Mucosa of descending colon (tissue), 3 donors: ENCODE results near the gene SOX6. TPM values are rescaled to one million over a fixed set of nuclear protein-coding genes. Genes with fewer than 3 reads are reported as not detected.

ENCODE experiments used
- ATAC-seq: fragments of 200-7000 bp; cut with Tn5 transposase; one replicate; pipeline ENCODE4 v1.9.1; 2020; ENCODE audit warnings: mild to moderate bottlenecking, moderate library complexity
- DNase-seq, 3 donors: peaks; one replicate each; pipeline ENCODE4 v3.0.0-alpha.2; 2020
- H3K36me3 ChIP-seq: fragments of 200-600 bp; one replicate; pipeline ENCODE4 v1.8.0; 2021; ENCODE audit warnings: low read depth, mild to moderate bottlenecking
- H3K4me1 ChIP-seq: fragments of 200-600 bp; one replicate; pipeline ENCODE4 v1.8.0; 2021; ENCODE audit warnings: low read depth, mild to moderate bottlenecking
- H3K4me3 ChIP-seq: fragments of 200-600 bp; one replicate; pipeline ENCODE4 v1.8.0; 2021; ENCODE audit warnings: mild to moderate bottlenecking
- H3K9me3 ChIP-seq: fragments of 200-600 bp; one replicate; pipeline ENCODE4 v1.8.0; 2021; ENCODE audit warnings: mild to moderate bottlenecking
- intact Hi-C, 2 donors: fragments of 100-400 bp; cut with DNase I in 1 of 2; cut with micrococcal nuclease in 1 of 2; formaldehyde crosslinking; loops; one replicate each; pipeline versions ENCODE4 v1.11.0 to v1.11.1; 2022; cut with DNase I, micrococcal nuclease
- total RNA-seq, 3 donors: library from RNA; stranded (reverse); fragmentation: NEBNext Ultra II Directional in 2 of 3; extraction: Animal tissue kit (Norgen Biotek cat#: 25700) in 2 of 3; gene quantifications; one replicate each; pipeline versions ENCODE4 v1.2.1 to v1.2.4, GENCODE V29; 2021 to 2023
- TF ChIP-seq, protein P1 (sequence below): fragments of 200-600 bp; IDR thresholded peaks from one replicate; pipeline ENCODE4 v1.8.0; 2022; ENCODE audit warnings: antibody characterized with exemption, mild to moderate bottlenecking
- donor health status: DM: no; HTN: no; CAD: no; lungs with moderate emphysema.
- donor health status: DM: no; HTN: no; CAD: no.
- donor health status: DM: no; HTN: yes; CAD: no.

The SOX6 gene
- total RNA-seq, 3 donors from 2014 or later = 5.8 to 6.5 (median 6.0) TPM

DNA sequence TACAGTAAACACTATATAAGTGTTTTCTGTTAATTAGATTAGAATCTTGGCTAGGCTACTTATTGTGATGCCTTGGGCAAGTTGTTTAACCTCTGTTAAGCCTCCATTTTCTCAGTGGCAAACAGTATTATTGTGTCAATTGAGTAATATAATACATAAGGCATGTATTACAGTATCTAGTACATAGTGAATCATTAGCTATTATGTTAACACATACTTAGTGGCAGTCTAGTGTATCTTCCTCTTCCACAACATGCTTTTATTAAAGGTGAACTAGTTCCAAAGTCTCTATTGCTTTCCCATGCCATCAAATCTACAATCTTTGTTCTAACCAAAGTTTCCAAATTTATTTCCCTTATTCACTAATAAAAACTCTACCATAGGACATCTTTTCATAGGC, 200.9 kb downstream of the SOX6 start:
- TF ChIP-seq, protein P1, sequence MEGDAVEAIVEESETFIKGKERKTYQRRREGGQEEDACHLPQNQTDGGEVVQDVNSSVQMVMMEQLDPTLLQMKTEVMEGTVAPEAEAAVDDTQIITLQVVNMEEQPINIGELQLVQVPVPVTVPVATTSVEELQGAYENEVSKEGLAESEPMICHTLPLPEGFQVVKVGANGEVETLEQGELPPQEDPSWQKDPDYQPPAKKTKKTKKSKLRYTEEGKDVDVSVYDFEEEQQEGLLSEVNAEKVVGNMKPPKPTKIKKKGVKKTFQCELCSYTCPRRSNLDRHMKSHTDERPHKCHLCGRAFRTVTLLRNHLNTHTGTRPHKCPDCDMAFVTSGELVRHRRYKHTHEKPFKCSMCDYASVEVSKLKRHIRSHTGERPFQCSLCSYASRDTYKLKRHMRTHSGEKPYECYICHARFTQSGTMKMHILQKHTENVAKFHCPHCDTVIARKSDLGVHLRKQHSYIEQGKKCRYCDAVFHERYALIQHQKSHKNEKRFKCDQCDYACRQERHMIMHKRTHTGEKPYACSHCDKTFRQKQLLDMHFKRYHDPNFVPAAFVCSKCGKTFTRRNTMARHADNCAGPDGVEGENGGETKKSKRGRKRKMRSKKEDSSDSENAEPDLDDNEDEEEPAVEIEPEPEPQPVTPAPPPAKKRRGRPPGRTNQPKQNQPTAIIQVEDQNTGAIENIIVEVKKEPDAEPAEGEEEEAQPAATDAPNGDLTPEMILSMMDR = no peak
- ATAC-seq (no peak), DNase-seq (no peak)
- Histone ChIP-seq H3K36me3 (no peaks in the 10 kb centered on the region), H3K9me3 (no peaks in the 10 kb centered on the region), H3K4me3 (no peak overlapping the region), H3K4me1 (no peaks in the 10 kb centered on the region)
- intact Hi-C loops = no loop called here

DNA sequence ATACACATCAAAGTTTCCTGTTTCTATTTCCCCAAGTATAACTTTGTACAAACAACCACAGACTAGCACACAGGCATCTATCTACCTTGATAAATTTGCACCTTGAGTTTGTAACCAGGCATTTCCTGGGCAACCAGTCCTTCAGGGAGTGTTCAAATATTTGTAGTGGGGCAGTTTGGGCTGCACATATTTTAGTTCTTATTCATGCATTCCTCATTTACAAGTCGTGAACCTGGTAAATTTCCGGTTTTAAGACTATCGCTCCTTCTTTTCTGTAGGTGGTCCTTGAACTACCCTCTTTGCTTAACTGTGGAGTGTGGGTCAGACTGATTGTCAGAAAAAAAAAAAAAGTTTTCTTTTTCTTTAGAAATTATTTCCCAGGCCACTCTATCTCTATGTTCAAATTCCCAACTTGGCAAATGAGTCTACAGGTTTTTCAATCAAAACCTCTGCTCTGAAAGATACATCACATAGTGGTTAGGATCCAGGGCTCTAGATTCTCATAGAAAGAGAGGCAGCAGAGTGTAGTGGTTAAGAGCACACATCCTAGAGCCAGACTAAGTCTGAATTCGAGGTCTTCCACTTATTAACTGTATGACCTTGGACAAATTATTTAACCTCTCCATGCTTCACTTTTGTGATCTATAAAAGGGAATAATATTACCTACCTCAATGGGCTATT, 201.5 kb downstream of the SOX6 start:
- Histone ChIP-seq H3K9me3 (no peaks in the 10 kb centered on the region), H3K4me3 (no peak overlapping the region), H3K4me1 (no peaks in the 10 kb centered on the region), H3K36me3 (no peaks in the 10 kb centered on the region)
- peak; percentile 52 for ATAC-seq
- TF ChIP-seq, protein P1 = no peak
- intact Hi-C loops = no loop called here
- no peak for DNase-seq

DNA sequence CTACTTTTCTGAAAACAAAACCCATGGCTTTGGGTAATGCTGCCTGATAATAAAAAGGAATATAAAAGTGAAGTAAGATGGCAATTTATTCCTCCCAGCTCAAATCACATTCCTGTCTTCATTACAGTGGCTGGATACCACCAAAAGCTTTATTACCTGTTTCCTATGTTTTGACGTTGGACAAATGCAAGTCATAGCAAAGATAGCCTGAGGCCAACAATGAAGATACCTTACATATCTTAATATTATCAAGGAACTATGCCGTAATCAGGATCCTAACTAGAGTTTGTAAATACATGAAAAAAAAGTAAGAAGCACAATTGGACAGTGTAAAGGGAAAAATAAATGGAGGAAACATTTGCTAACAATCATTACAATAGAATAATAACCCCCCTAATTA, 202.4 kb downstream of the SOX6 start:
- TF ChIP-seq, protein P1 = no peak
- no peaks in the 10 kb centered on the region for H3K36me3 ChIP-seq
- no peak overlapping the region for H3K4me3 ChIP-seq
- H3K9me3 ChIP-seq = no peaks in the 10 kb centered on the region
- ATAC-seq = no peak
- intact Hi-C loops = no loop called here
- DNase-seq = no peak
- peaks cover 1% of the 10 kb centered on the region for H3K4me1 ChIP-seq

DNA sequence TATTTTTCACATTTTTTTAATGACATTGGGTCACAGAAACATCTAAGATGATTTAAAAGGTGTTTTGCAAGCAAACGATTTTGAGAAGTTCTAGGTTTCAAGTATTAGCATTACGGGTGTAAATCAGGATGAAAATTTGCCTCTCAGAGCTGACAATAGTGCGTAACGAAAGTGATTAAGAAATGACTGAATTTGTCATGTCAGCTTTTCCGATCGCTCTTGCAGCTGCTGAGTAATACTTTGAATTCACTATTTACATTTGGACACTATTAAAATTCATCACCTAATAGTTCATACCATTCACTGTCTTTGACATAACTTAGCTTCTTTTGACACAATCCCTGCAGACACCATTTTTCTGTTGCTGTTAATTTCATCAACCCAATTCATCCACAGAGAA, 205.2 kb downstream of the SOX6 start:
- no peaks in the 10 kb centered on the region for H3K9me3 ChIP-seq
- DNase-seq (no peak), ATAC-seq (no peak)
- no peak overlapping the region for H3K4me3 ChIP-seq
- intact Hi-C loops = no loop called here
- H3K36me3 ChIP-seq = no peaks in the 10 kb centered on the region
- H3K4me1 ChIP-seq = peaks cover 10% of the 10 kb centered on the region
- TF ChIP-seq, protein P1 = no peak

DNA sequence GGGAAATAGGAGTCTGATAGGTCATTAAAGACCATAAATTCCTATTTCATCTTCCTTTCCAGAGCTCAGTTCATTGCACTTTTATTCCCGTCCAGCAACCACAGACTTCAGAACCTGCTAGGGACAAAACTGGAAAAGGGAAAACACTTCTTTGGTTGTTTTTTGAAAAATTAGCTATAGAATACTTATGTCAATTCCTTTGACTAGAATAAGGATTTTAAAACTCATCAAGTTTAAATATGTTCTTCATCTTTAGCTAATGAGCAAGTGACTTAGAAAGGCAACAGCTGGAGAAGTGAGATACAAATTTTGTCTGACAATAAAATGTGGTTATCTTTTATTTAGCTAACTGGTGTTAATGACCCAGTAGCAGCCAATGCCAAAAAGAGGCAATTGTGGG, 206.9 kb downstream of the SOX6 start:
- DNase-seq (no peak), ATAC-seq (no peak)
- Histone ChIP-seq H3K4me3 (no peak overlapping the region), H3K36me3 (no peaks in the 10 kb centered on the region), H3K9me3 (no peaks in the 10 kb centered on the region), H3K4me1 (peaks cover 10% of the 10 kb centered on the region)
- intact Hi-C loops = no loop called here
- TF ChIP-seq, protein P1 = no peak
